ENCODE results near the gene BRSK2.
"Not testable (repeated sequence)": the region's sequence is repeated elsewhere in the genome, so short reads cannot be mapped to it uniquely, and the experiment has no call there.

The BRSK2 gene

DNA sequence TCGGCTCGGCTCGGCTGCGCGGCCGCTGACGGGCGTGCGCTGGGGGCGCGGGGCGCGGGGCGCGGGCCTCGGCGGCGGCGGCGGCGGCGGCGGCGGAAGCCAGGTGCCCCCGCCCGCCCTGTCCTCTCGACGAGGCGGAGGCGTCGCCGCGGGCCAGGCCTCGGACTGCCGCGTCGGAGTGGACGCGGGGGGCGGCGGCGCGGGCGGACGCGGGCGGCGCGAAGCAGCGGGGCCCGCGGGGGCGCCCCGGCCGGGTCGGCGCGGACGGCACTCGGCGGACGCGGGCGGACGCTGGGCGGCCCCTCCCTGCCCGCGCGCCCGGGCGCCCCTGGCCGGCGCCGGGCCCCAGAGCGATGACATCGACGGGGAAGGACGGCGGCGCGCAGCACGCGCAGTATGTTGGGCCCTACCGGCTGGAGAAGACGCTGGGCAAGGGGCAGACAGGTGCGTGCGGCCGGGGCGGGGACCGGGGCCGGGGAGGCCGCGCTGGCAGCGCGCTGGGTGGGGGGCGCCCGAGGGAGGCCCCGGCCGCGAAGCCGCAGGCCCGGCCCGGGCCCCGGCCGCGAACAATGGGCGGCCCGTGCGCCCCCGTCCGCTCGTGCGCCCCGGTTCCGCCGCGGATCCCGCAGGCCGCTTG lies at the start of gene BRSK2:
Gene BRSK2 (plus strand): TSS at position 3 of the 637 bp plus-strand sequence. CDS start 351 bp downstream, at position 354.
- peak within 1 kb of the TSS; percentile 59 to 65 for H3K9ac ChIP-seq (ENCODE audit: low read depth in 1 of 2, low read length in 2 of 2)
- peak within 1 kb of the TSS; percentile 50 to 57 for H3K4me3 ChIP-seq (ENCODE audit: low read length in 2 of 2)
- no peaks in the 10 kb centered on the region for H3K9me3 ChIP-seq (ENCODE audit: control insufficient read depth in 2 of 2, low read length in 2 of 2)
- no peaks in the 10 kb centered on the region for H3K36me3 ChIP-seq (ENCODE audit: control insufficient read depth in 2 of 2, insufficient read depth in 2 of 2, low read length in 2 of 2)
- H3K27me3 ChIP-seq (ENCODE audit: control insufficient read depth in 2 of 2, insufficient read depth in 2 of 2, low read length in 2 of 2): peaks cover 24 to 35% of the 10 kb centered on the region in 2 donors
- peaks cover 0 to 7% of the 10 kb centered on the region in 2 donors for H3K4me1 ChIP-seq (ENCODE audit: control insufficient read depth in 2 of 2, insufficient read depth in 2 of 2, low read length in 2 of 2)
- H3K27ac ChIP-seq (ENCODE audit: low read depth in 2 of 2, low read length in 2 of 2): peak within 1 kb of the TSS in 1 of 2 donors; percentile 32

DNA sequence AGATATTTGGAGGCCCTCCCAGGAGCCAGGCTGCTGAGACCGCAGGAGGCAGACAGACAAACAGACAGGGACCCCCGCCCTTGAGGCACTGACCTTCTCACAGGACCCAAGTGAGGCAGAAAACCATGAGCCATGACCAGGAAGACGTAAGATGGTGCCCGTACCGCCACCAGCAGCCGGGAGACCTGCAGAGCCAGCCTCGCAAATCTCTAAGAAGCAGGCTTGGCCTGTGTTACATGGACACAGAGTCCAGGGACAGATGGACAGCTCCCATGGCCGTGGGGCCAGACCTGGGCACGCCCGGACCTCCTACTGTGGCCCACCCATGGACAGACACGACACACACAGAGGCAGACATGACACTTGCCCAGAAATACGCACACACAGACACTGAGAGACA lies 49.6 kb upstream of the BRSK2 start:
- Histone ChIP-seq H3K36me3 (ENCODE audit: control insufficient read depth in 2 of 2, insufficient read depth in 2 of 2, low read length in 2 of 2) (no peaks in the 10 kb centered on the region), H3K4me1 (ENCODE audit: control insufficient read depth in 2 of 2, insufficient read depth in 2 of 2, low read length in 2 of 2) (peaks cover 10% of the 10 kb centered on the region in 2 donors), H3K9me3 (ENCODE audit: control insufficient read depth in 2 of 2, low read length in 2 of 2) (no peaks in the 10 kb centered on the region), H3K9ac (ENCODE audit: low read depth in 1 of 2, low read length in 2 of 2) (no peak overlapping the region), H3K4me3 (ENCODE audit: low read length in 2 of 2) (no peak overlapping the region), H3K27me3 (ENCODE audit: control insufficient read depth in 2 of 2, insufficient read depth in 2 of 2, low read length in 2 of 2) (peaks cover 4 to 8% of the 10 kb centered on the region in 2 donors), H3K27ac (ENCODE audit: low read depth in 2 of 2, low read length in 2 of 2) (no peak overlapping the region)

GRCh38 chr11:1341226-1341625 lies 48.5 kb upstream of the BRSK2 start:
- H3K4me1 ChIP-seq (ENCODE audit: control insufficient read depth in 2 of 2, insufficient read depth in 2 of 2, low read length in 2 of 2); H3K36me3 ChIP-seq (ENCODE audit: control insufficient read depth in 2 of 2, insufficient read depth in 2 of 2, low read length in 2 of 2); H3K27me3 ChIP-seq (ENCODE audit: control insufficient read depth in 2 of 2, insufficient read depth in 2 of 2, low read length in 2 of 2); H3K9ac ChIP-seq (ENCODE audit: low read depth in 1 of 2, low read length in 2 of 2); H3K9me3 ChIP-seq (ENCODE audit: control insufficient read depth in 2 of 2, low read length in 2 of 2); H3K4me3 ChIP-seq (ENCODE audit: low read length in 2 of 2); H3K27ac ChIP-seq (ENCODE audit: low read depth in 2 of 2, low read length in 2 of 2): not testable (repeated sequence)

GRCh38 chr11:1341928-1342524 lies 47.7 kb upstream of the BRSK2 start:
- Histone ChIP-seq H3K9ac (ENCODE audit: low read depth in 1 of 2, low read length in 2 of 2) (no peak overlapping the region), H3K36me3 (ENCODE audit: control insufficient read depth in 2 of 2, insufficient read depth in 2 of 2, low read length in 2 of 2) (no peaks in the 10 kb centered on the region), H3K4me1 (ENCODE audit: control insufficient read depth in 2 of 2, insufficient read depth in 2 of 2, low read length in 2 of 2) (no peaks in the 10 kb centered on the region), H3K27me3 (ENCODE audit: control insufficient read depth in 2 of 2, insufficient read depth in 2 of 2, low read length in 2 of 2) (peaks cover 0 to 8% of the 10 kb centered on the region in 2 donors), H3K9me3 (ENCODE audit: control insufficient read depth in 2 of 2, low read length in 2 of 2) (no peaks in the 10 kb centered on the region), H3K27ac (ENCODE audit: low read depth in 2 of 2, low read length in 2 of 2) (no peak overlapping the region), H3K4me3 (ENCODE audit: low read length in 2 of 2) (no peak overlapping the region)

- no peaks in the 10 kb centered on the region for H3K4me1 ChIP-seq (ENCODE audit: control insufficient read depth in 2 of 2, insufficient read depth in 2 of 2, low read length in 2 of 2)
- H3K9ac ChIP-seq (ENCODE audit: low read depth in 1 of 2, low read length in 2 of 2): no peak overlapping the region
- H3K27me3 ChIP-seq (ENCODE audit: control insufficient read depth in 2 of 2, insufficient read depth in 2 of 2, low read length in 2 of 2): peaks cover 0 to 8% of the 10 kb centered on the region in 2 donors
- no peaks in the 10 kb centered on the region for H3K36me3 ChIP-seq (ENCODE audit: control insufficient read depth in 2 of 2, insufficient read depth in 2 of 2, low read length in 2 of 2)
- H3K27ac ChIP-seq (ENCODE audit: low read depth in 2 of 2, low read length in 2 of 2): no peak overlapping the region
- no peak overlapping the region for H3K4me3 ChIP-seq (ENCODE audit: low read length in 2 of 2)
- no peaks in the 10 kb centered on the region for H3K9me3 ChIP-seq (ENCODE audit: control insufficient read depth in 2 of 2, low read length in 2 of 2)
These were observed 46.8 kb upstream of the BRSK2 start for GRCh38 chr11:1342946-1343345.

DNA sequence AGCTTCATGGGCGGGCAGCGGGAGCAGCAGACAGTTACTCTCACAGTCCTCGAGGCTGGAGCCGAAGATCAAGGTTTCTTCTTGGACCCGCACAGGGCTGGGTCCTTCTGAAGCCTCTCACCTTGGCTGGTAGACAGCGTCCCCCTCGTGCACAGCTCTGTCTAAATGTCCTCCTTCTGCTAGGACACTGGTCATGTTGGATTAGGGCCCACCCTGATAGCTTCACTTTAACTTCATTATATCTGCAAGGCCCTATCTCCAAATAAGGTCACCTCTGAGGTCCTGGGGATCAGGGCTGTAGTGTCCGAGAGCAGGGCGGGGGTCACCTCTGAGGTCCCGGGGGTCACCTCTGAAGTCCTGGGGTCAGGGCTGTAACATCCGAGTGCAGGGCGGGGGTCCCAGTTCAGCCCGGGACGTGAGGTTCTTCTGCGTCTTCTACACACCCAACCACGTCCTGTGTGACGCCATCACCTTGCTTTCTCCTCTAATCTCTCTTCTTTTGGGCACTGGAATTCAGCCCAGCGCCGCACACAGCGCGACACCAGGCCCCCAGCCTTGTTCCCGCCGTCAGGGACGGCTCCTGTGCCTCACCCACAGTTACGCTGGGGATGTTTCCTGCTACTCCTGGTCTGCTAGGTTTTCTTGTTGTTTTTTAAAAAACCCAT lies 46.2 kb upstream of the BRSK2 start:
- peaks cover 0 to 8% of the 10 kb centered on the region in 2 donors for H3K27me3 ChIP-seq (ENCODE audit: control insufficient read depth in 2 of 2, insufficient read depth in 2 of 2, low read length in 2 of 2)
- H3K36me3 ChIP-seq (ENCODE audit: control insufficient read depth in 2 of 2, insufficient read depth in 2 of 2, low read length in 2 of 2): no peaks in the 10 kb centered on the region
- H3K9ac ChIP-seq (ENCODE audit: low read depth in 1 of 2, low read length in 2 of 2): no peak overlapping the region
- H3K27ac ChIP-seq (ENCODE audit: low read depth in 2 of 2, low read length in 2 of 2): no peak overlapping the region
- H3K4me1 ChIP-seq (ENCODE audit: control insufficient read depth in 2 of 2, insufficient read depth in 2 of 2, low read length in 2 of 2): no peaks in the 10 kb centered on the region
- H3K4me3 ChIP-seq (ENCODE audit: low read length in 2 of 2): no peak overlapping the region
- H3K9me3 ChIP-seq (ENCODE audit: control insufficient read depth in 2 of 2, low read length in 2 of 2): no peaks in the 10 kb centered on the region

- Histone ChIP-seq H3K4me3 (ENCODE audit: low read length in 2 of 2) (no peak overlapping the region), H3K27ac (ENCODE audit: low read depth in 2 of 2, low read length in 2 of 2) (no peak overlapping the region), H3K9ac (ENCODE audit: low read depth in 1 of 2, low read length in 2 of 2) (no peak overlapping the region), H3K9me3 (ENCODE audit: control insufficient read depth in 2 of 2, low read length in 2 of 2) (no peaks in the 10 kb centered on the region), H3K27me3 (ENCODE audit: control insufficient read depth in 2 of 2, insufficient read depth in 2 of 2, low read length in 2 of 2) (peaks cover 0 to 8% of the 10 kb centered on the region in 2 donors), H3K36me3 (ENCODE audit: control insufficient read depth in 2 of 2, insufficient read depth in 2 of 2, low read length in 2 of 2) (no peaks in the 10 kb centered on the region), H3K4me1 (ENCODE audit: control insufficient read depth in 2 of 2, insufficient read depth in 2 of 2, low read length in 2 of 2) (no peaks in the 10 kb centered on the region)
These were observed 45.6 kb upstream of the BRSK2 start for GRCh38 chr11:1344056-1344635.

- Histone ChIP-seq H3K4me1 (ENCODE audit: control insufficient read depth in 2 of 2, insufficient read depth in 2 of 2, low read length in 2 of 2) (no peaks in the 10 kb centered on the region), H3K4me3 (ENCODE audit: low read length in 2 of 2) (no peak overlapping the region)
These were observed 43.8 kb upstream of the BRSK2 start for GRCh38 chr11:1345737-1346513.

GRCh38 chr11:1346669-1347390 lies 42.9 kb upstream of the BRSK2 start:
- Histone ChIP-seq H3K27ac (ENCODE audit: low read depth in 2 of 2, low read length in 2 of 2) (no peak overlapping the region), H3K36me3 (ENCODE audit: control insufficient read depth in 2 of 2, insufficient read depth in 2 of 2, low read length in 2 of 2) (no peaks in the 10 kb centered on the region), H3K4me3 (ENCODE audit: low read length in 2 of 2) (no peak overlapping the region), H3K9me3 (ENCODE audit: control insufficient read depth in 2 of 2, low read length in 2 of 2) (no peaks in the 10 kb centered on the region), H3K27me3 (ENCODE audit: control insufficient read depth in 2 of 2, insufficient read depth in 2 of 2, low read length in 2 of 2) (peaks cover 0 to 8% of the 10 kb centered on the region in 2 donors), H3K4me1 (ENCODE audit: control insufficient read depth in 2 of 2, insufficient read depth in 2 of 2, low read length in 2 of 2) (no peaks in the 10 kb centered on the region), H3K9ac (ENCODE audit: low read depth in 1 of 2, low read length in 2 of 2) (no peak overlapping the region)

More at GRCh38 chr11:1345737-1346513, 43.8 kb upstream of the BRSK2 start:
- Histone ChIP-seq H3K27me3 (ENCODE audit: control insufficient read depth in 2 of 2, insufficient read depth in 2 of 2, low read length in 2 of 2) (peaks cover 0 to 8% of the 10 kb centered on the region in 2 donors), H3K9ac (ENCODE audit: low read depth in 1 of 2, low read length in 2 of 2) (no peak overlapping the region), H3K36me3 (ENCODE audit: control insufficient read depth in 2 of 2, insufficient read depth in 2 of 2, low read length in 2 of 2) (no peaks in the 10 kb centered on the region), H3K27ac (ENCODE audit: low read depth in 2 of 2, low read length in 2 of 2) (no peak overlapping the region), H3K9me3 (ENCODE audit: control insufficient read depth in 2 of 2, low read length in 2 of 2) (no peaks in the 10 kb centered on the region)
